ENCODE measurements around the gene ANKK1.

GRCh38 chr11:113405724-113406478 is 18.3 kb downstream of the ANKK1 start:
- no peak for TF ChIP-seq CREB5 (CRISPR knock-in tag; IDR thresholded peaks at IDR 0.05; ENCODE audit: low read depth)
- no peak for TF ChIP-seq PATZ1 (CRISPR knock-in tag; IDR thresholded peaks at IDR 0.05; ENCODE audit: borderline replicate concordance)
- no peak for TF ChIP-seq PPARA (CRISPR knock-in tag; IDR thresholded peaks at IDR 0.05; ENCODE audit: borderline replicate concordance)
- no peak for TF ChIP-seq TSHZ2 (CRISPR knock-in tag; IDR thresholded peaks at IDR 0.05)
- TF ChIP-seq RARB (CRISPR knock-in tag; IDR thresholded peaks at IDR 0.05) = no peak
- no peak for TF ChIP-seq POU6F1 (CRISPR knock-in tag; IDR thresholded peaks at IDR 0.05; ENCODE audit: borderline replicate concordance, low read depth)
- no peak for TF ChIP-seq ESRRG (CRISPR knock-in tag; IDR thresholded peaks at IDR 0.05)
- TF ChIP-seq ZFP3 (CRISPR knock-in tag; IDR thresholded peaks at IDR 0.05) = no peak
